GM19324 (cell line): ENCODE data around the gene AKAP8L.

Experiments
- ATAC-seq: cut with Tn5 transposase; IDR thresholded peaks from one replicate; pipeline ENCODE4 v1.9.1; 2021; ENCODE audit warnings: mild to moderate bottlenecking, moderate library complexity; ENCODE audit not compliant: unreplicated experiment, low FRiP score

The AKAP8L gene, protein sequence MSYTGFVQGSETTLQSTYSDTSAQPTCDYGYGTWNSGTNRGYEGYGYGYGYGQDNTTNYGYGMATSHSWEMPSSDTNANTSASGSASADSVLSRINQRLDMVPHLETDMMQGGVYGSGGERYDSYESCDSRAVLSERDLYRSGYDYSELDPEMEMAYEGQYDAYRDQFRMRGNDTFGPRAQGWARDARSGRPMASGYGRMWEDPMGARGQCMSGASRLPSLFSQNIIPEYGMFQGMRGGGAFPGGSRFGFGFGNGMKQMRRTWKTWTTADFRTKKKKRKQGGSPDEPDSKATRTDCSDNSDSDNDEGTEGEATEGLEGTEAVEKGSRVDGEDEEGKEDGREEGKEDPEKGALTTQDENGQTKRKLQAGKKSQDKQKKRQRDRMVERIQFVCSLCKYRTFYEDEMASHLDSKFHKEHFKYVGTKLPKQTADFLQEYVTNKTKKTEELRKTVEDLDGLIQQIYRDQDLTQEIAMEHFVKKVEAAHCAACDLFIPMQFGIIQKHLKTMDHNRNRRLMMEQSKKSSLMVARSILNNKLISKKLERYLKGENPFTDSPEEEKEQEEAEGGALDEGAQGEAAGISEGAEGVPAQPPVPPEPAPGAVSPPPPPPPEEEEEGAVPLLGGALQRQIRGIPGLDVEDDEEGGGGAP

DNA sequence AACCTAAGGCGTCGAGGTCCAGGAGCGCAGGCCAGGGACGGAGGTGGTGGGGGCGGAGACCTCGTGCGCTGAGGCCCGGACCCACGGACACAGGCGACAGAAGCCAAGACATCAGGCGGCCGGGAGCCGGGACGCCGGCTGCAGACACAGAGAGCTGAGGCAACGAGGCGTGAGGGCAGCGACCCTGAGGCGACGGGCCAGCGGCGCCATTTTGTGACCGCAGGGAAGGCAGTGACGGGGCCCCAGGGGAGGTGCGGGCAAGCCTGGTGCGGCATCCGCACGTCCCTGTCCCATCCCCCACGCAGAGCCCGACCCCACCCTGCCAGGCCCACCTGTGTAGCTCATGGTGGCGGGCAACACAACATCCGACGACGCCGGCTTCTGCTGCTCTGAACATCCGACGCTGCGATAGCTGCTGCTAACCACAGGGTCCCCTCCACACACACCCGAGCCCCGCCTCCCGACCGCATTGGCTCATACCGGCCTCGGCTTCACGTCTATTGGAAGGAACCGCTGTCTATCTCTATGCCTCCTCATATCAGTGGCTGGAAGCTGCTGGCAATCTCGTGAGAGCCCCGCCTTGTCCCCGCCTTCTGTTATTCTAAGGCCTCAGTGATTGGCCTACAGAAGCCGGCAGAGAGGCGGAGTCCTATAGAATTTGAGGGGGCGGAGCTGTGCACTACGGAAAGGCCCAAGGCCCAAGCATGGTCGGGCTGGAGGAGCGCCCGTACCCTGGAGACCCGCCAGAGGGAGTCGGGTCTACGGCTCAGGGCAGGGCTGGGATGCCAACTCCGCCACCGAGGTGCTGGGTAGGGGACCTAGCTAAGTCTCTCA is at the start of gene AKAP8L:
Gene AKAP8L, minus strand, starts transcription at position 410 of the 834 bp plus-strand sequence. Its CDS starts 65 bp downstream, at position 345.
- ATAC-seq = peak; percentile 97

DNA sequence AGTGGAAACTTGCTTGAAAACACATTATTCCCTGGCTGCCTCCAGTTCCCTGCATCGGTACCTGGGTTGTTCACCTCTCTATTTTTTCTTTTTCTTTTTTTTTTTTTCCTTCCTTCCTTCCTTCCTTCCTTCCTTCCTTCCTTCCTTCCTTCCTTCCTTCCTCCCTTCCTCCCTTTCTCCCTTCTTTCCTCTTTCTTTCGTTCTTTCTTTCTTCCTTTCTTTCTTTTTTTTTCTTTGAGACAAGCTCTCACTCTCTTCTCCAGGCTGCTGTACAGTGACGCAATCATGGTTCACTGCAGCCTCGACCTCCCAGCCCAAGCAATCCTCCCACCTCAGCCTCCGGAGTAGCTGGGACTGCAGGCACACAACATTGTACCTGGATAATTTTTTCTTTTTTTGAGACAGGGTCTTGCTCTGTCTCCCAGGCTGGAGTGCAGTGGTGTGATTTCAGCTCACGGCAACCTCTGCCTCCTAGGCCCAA is 49.0 kb upstream of the AKAP8L start:
- no peak for ATAC-seq

DNA sequence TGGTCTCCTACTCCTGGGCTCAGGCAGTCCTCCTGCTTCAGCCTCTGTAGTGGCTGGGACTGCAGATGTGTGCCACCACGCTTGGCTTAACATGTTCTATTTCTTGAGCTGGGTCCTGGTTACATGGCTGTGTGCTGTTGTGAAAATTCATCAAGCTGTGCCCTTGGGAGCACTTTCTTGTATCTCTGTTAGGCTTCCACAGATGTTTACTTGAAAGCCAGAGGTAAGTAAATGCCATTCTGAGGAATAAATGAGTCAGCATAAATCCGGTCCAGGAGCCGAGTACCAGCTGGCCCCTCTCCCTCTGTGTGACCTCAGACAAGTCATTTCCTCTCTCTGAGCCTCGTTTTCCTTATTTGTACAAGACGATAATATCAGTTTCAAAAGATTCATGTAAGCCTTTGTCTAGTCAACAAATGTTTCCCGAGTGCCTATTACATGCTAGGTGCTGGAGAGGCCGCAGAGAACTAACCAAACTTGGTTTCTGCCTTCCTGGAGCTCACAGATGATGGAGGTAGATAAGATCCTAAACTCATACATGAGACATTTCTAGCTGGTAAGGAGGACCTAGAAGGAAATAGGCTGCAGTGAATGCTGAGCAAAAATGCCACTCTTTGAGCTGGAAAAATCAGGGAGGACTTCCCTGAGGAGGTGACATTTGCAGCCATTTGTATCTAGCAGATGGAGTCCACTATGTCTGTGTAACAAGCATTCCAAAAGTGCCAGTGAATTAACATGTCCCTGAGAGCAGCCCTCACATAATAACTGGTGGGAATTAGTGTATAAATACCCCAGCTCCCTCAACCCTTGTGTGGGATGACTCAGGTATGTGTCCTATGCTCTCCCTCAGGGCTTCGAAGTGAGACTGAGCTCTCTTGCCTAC is 48.3 kb upstream of the AKAP8L start:
- peak; percentile 55 for ATAC-seq

DNA sequence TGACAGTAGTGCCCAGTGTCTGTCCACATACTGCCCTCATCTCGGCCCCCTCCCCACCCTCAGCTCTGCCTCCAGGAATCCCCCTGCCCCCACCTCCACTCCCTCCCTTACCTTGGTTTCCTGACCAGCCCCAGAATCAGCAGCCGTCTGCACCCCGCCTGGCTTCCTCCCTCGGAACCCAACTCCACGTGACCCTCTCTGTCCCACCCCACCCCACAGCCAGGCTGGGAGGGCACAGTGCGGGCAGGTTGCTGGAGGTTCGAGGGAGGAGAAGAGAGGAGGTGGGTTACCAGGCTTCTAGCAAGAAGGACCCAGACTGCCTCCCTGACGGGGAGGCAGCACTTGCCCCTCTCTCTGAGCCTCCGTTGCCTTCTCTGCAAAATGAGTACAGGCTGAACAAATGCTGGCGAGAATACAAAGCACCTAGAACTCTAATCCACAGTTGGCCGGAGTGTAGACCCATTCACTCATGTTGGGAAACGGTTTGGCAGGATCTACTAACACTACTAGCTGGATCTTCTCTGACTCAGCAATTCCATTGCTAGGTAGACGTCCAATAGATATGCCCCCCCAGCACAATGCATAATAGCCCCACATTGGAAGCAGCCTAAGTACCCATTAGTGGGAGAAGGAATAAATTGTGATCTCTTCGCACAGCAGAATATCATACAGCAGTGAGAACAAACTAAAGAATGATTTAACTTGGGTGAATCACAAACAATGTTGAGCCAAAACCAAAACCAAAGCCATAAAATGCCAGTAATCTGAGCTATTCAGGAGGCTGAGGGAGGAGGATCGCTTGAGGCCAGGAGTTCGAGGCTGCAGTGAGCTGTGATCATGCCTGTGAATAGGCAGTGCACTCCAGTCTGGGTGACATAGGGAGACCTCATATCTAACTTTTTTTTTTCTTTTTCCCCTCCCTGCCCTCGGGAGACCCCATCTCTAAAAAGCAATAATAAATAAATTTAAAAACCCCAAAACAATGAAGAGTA is 45.9 kb upstream of the AKAP8L start, which contains the start of gene RASAL3:
Gene RASAL3, minus strand, starts transcription at position 151 of the 992 bp plus-strand sequence. CDS start 186 bp downstream, outside the sequence.
- ATAC-seq = no peak

DNA sequence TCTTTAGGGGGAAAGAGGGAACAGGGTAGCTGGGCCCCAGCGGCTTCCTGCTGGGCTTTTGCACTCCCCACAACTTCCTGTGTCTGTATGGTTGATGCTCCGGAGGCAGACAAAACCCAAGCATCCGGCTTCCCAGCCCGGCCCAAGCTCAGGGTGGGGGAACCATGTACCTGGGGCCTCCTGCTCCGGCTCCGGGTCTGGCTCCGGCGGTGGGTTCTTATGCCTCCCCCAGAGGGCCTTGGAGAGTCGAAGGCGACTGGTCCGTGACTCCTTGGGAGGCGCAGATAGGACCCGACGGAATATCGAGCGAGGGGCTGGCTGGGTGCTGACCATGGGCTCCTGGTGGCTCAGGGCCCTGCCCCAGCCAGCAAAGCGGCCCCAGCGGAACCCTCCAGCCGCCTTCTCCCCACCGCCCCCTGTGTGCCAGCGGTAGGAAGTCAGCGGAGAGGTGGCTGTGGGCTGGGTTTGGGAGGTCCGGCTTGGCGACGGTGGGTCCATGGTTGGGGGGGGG is 45.1 kb upstream of the AKAP8L start:
- no peak for ATAC-seq

DNA sequence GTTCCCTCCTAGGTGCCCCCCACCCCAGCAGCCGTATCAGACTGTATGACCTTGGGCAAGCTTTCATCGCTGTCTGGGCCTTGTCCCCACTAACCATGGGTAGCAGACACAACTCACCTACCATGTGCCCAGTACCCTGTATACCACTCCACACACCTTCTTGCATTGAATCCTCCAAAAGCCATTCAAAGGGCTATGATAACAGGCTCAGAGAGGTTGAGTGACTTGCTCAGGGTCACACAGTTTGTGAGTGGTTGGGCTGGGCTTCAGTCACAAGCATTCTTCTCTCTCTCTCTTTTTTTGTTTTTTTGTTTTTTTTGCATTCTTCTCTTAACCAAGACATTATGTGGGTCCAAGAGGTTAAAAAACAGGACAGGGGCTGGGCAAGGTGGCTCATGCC is 42.9 kb upstream of the AKAP8L start:
- no peak for ATAC-seq

DNA sequence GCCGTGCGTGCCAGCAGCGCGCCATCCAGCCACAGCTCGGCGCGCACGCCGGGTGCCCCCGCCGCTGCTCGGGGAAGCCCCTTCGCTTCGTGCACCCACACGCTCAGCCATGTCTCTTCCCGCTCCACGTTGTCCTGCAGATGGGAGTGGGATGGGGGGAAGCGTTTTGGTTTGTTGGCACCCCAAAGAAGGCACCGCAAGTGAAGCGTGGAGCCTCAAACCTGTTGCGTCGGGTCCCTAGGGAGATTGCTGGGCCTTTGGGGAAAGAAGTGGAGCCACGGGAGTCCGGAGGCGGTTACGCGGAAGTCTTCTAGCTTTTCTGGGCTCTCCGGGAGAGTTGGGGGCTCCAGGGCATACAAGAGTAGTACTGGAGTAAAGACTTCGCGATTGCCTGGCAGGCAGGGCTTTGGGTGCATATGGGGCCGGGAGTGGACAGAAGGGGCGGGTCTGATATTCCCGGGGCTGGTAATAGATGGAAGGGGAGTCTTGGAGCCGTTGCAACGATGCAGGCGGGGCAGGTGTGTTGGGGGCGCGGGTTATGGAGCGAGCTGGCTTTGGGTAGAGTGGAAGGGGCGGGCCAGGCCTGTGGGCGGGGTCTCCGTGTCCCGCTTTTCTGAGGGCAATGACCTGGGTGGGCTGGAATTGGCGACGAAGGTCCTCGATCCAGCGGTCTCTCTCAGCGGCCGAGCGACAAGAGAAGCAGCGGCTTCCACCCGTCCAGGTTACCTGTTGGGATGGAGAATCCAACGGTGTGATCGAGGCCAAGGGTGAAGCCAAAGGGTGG is 39.1 kb upstream of the AKAP8L start:
- ATAC-seq = no peak

DNA sequence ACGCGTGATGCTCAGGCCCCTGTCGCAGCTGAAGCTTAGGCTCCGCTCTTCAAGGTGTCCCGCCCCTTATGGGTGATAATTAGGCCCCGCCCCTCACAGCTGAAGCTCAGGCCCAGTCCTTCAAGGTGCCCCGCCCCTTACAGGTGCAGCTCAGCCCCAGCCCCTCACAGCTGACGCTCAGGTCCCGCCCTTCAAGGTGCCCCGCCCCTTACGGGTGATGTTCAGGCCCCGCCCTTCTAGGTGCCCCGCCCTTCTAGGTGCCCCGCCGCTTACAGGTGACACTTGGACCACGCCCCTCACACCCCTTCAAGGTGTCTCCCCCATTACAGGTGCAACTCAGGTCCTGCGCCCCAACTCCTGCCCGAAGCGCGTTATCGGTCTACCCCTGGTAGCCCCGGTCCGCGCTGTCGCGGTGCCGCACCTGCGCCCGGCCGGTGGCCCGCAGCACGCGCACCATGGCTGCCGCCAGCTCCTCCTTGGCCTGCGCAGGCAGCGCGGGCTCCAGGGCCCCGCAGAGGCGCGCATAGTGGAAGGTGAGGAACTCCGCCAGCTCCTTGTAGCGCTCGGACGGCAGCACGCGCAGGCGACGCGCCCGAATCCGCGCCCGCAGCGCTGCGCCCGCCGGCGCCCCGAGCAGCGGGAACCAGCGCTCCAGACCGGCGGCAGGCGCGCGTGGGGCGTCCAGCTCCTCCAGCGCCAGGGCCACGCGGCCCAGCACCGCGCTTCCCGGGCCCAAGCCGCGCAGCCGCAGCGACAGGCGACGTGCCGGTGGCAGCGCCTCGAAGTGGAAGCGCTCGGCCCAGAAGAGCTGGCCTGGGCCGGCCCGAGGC is 38.3 kb upstream of the AKAP8L start:
- no peak for ATAC-seq

DNA sequence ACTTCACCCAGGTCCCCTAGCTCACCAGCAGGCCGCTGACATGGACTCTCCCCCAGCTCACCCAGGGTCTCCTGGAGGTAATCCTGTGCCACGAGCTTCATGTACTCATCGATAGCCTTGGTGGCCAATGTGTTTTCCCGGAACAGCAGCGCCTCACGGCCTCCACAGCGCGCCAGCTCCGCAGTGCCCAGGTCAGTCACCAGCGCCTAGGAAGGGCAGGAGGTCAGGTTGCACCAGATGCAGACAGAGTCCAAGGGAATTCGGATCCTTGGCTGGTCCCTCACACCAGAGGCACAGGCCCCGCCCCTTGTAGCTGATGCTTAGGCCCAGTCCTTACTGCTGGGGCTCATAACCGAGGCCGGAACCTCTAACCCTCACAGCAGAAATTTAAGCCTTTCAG is 37.7 kb upstream of the AKAP8L start:
- no peak for ATAC-seq

DNA sequence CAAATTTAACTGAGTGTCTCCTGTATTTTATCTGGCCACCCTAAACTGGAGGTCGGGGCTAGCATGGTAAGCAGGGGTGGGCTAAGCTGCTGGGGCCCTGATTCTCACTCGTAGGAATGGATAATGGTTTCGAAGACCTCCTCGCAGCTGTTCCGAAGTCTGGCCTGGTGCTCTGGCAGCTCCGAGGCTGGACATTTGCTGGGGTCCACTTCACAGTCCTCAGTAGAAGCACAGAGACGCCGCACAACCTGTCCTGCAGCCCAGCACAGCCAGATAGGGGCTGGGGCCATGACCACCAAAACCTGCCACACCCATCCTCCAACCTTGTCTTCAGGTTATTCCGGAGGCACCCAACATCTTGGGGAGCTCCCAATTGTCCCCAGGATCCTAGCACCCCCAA is 37.2 kb upstream of the AKAP8L start:
- no peak for ATAC-seq

DNA sequence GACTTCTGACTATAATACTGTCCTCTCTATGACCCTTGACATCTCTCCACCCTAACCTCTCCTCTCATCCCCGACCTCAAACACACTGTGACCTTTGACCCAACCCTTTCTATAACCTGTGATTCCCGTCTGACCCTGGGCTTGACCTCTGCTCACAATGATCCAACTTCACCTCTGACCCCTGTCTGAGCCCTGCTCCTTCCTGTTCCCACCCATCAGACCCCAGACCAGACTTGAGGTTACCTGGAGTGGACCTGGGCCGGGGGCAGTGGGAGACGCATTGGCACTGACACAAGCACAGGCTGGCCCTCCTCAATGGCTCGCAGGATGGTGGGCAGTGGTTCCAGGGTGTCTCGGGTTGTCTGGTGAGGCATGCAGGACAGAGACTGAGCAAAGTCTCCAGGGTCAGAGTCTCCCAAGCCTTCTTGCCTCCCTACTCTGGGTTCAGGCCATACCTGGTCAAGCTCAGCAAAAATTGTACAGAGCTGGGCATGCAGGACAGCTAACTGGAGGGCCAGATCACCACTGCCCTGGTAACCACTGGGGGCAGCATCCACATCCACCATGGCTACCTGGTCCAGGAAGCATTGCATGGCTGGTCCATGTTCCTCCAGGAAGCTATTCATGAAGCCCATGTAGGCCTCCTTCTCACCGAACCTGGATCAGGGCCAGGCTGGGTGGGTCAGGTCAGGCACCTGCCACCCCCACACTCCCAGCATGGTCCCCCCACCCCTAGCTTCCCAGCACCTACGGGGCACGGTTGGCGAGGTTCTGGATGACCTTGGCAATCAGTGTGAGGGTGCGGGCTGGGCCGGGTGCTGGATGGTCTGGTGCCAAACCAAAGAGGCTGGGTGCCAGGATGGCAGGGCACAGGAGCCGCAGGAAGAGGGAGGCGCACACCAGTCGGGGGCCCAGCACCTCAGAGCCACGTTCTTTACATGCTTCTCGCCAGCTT is 35.4 kb upstream of the AKAP8L start:
- no peak for ATAC-seq

DNA sequence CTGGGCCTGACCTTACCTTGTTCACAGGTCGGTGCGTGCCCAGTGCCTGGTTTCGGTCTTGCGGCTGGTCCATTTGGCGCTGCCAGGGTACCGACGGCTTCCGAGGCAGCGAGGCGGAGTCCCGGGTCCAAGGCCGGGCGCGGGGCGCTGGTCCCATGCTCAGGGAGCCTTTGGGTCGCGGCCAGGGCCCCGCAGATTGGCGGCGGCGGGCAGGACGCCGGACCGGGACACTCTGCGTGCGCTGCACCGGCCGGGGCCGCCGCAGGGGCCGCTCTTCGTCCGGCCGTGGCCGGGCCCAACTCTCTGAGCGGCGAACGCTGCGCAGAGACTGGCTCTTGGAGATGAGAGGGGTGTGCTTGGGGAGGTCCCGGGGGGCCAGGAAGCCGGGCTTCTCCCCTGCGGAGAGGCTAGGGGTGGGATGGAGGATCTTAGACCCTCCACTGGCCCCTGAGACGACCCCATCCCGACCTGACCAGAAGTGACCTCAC is 34.3 kb upstream of the AKAP8L start:
- ATAC-seq = no peak

DNA sequence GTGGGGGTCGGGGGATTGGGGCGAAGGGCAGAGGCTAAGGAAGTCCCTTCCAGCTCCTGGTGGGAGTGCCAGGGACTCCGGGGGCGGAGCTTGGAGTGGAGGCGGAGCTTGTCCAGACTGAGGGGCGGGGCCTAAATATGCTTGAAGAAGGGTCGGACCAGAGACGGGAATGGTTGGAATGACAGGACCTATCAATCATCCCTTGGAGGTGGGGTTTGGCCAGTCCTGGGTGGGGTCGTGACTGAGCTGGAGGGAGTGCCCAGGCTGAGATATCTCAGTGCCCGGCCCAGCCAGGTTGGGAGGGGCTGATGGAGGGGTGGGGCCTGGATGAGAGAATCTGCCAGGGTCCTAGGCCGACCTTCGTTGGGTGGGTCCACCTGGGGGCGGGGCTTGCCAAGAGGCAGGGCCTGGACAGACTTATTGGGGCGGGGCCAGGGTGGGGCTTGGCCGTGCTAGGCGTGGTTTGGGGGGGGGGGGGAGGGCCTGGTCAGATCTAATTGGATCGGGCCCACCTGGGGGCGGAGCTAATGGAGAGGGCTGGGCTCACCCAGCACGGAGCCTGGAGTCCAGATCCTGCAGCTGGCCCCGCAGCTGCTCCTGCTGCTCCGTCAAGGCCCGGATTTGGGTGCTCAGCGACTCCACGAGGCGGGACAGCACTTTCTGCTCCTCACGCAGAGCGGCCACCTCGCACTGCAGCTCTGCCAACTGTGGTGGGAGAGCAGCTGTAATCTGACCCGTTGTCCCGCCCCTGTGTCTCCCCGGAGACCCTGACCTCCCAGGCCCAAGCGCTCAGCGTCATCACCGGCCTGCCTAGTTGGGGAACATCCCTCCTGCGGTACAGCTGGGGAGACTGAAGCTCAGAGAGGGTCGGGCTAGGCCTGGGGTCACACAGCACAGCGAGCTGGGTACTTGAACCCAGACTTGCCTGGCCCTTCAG is 33.6 kb upstream of the AKAP8L start:
- ATAC-seq = no peak

DNA sequence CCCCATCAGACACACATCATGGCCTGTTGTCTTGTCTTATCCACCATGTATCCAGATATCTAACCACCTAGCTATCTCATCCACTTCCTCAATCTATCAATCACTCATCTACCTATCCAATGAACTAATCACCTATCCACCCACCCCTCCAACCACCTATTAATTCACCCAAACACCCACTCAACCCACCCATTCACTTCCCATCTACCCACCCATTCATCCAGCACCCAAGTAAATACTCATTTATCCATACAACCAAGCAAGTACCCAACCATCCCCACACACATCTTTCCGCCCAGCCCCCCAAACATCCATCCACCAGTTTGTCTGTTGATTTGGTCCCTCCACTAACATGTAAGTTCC is 31.7 kb upstream of the AKAP8L start:
- no peak for ATAC-seq
